A673 (cell line): ENCODE measurements around the gene TMEM91. TPM values are rescaled to one million over a fixed set of nuclear protein-coding genes. Genes with fewer than 3 reads are reported as not detected.

ENCODE experiments used
- BruUV-seq: library from RNA; stranded (reverse); fragments of 400-500 nt; replicated peaks from 2 replicates; lab custom pipeline; 2021; lab: Mats Ljungman, UMichigan
- CTCF ChIA-PET: fragments of 300-600 bp; sonication (Branson Sonifier 250); formaldehyde crosslinking; loops from one replicate; lab custom pipeline; 2022; ENCODE audit warnings: antibody characterized with exemption; lab: Charles Lee
- POLR2A ChIA-PET: fragments of 300-600 bp; sonication (Branson Sonifier 250); formaldehyde crosslinking; loops from one replicate; lab custom pipeline; 2022; ENCODE audit warnings: antibody characterized with exemption; ENCODE audit not compliant: low non-redundant PET; lab: Charles Lee
- DNase-seq: peaks from one replicate; pipeline ENCODE4 v3.0.0-alpha.2; 2015; ENCODE audit warnings: low spot score
- H3K27ac ChIP-seq: fragments of 200-600 bp; sonication (generic); 2 replicates; pipeline ENCODE4 v1.5.1; 2016; ENCODE audit warnings: mixed run types, low read depth, mild to moderate bottlenecking, mixed read lengths, antibody characterized with exemption, low read length; ENCODE audit not compliant: poor library complexity, severe bottlenecking
- H3K27me3 ChIP-seq: fragments of 200-600 bp; sonication (generic); replicated peaks from 2 replicates; pipeline ENCODE4 v1.6.1; 2017; ENCODE audit warnings: mixed run types, low read depth, mild to moderate bottlenecking, mixed read lengths, antibody characterized with exemption, low read length; ENCODE audit not compliant: insufficient read depth, poor library complexity
- H3K36me3 ChIP-seq: fragments of 200-600 bp; sonication (generic); 2 replicates; pipeline ENCODE4 v1.6.1; 2016; ENCODE audit warnings: mixed run types, mild to moderate bottlenecking, mixed read lengths, antibody characterized with exemption, low read length; ENCODE audit not compliant: insufficient read depth, poor library complexity, severe bottlenecking
- H3K4me1 ChIP-seq: fragments of 200-600 bp; sonication (generic); 2 replicates; pipeline ENCODE4 v1.6.1; 2017; ENCODE audit warnings: mixed run types, mild to moderate bottlenecking, mixed read lengths, antibody characterized with exemption, low read length; ENCODE audit not compliant: insufficient read depth, poor library complexity, severe bottlenecking
- H3K4me3 ChIP-seq: fragments of 200-600 bp; sonication (generic); 2 replicates; pipeline ENCODE4 v1.5.1; 2016; ENCODE audit warnings: low read depth, mixed run types, mild to moderate bottlenecking, mixed read lengths, low read length; ENCODE audit not compliant: poor library complexity, severe bottlenecking
- H3K9me3 ChIP-seq: fragments of 200-600 bp; sonication (generic); 2 replicates; pipeline ENCODE4 v1.6.1; 2016; ENCODE audit warnings: mixed run types, low read depth, mild to moderate bottlenecking, mixed read lengths, antibody characterized with exemption, low read length; ENCODE audit not compliant: poor library complexity, severe bottlenecking
- CTCF ChIP-seq: fragments of 300-800, 200-600 bp; sonication (generic); conservative IDR thresholded peaks from 2 replicates; pipeline ENCODE4 v1.5.1; 2017; ENCODE audit warnings: low read depth, mild to moderate bottlenecking, antibody characterized with exemption, low read length, moderate library complexity, mixed read lengths
- EZH2 ChIP-seq: fragments of 200-600 bp; sonication (generic); IDR thresholded peaks from 2 replicates; pipeline ENCODE4 v1.6.1; 2017; ENCODE audit warnings: borderline replicate concordance, low read depth, mild to moderate bottlenecking, mixed read lengths, antibody characterized with exemption, low read length; ENCODE audit not compliant: poor library complexity, severe bottlenecking
- intact Hi-C: fragments of 100-400 bp; cut with micrococcal nuclease; formaldehyde crosslinking; loops from one replicate; pipeline ENCODE4 v1.10.0; 2022; ENCODE audit not compliant: unreplicated experiment
- total RNA-seq: library from RNA; stranded (reverse); gene quantifications from 2 replicates; pipeline ENCODE4 v1.2.3, GENCODE V29; 2021

The TMEM91 gene
- total RNA-seq, 1 experiment from 2014 or later: 4.9 TPM

- TF ChIP-seq CTCF: no peak
- TF ChIP-seq EZH2: no peak
- intact Hi-C loops: no loop called here
- Histone ChIP-seq H3K27ac (no peak overlapping the region), H3K27me3 (no peaks in the 10 kb centered on the region), H3K4me1 (peaks cover 10% of the 10 kb centered on the region), H3K4me3 (no peak overlapping the region), H3K36me3 (no peaks in the 10 kb centered on the region), H3K9me3 (no peaks in the 10 kb centered on the region)
- ChIA-PET POLR2A (no interaction called here), CTCF (no interaction called here)
- BruUV-seq: no TSS peak
- no peak for DNase-seq
These were observed 4.8 kb upstream of the TMEM91 start for GRCh38 chr19:41371541-41371940.

- no peak for DNase-seq
- Histone ChIP-seq H3K27ac (no peak overlapping the region), H3K9me3 (no peaks in the 10 kb centered on the region), H3K27me3 (no peaks in the 10 kb centered on the region), H3K4me3 (no peak overlapping the region), H3K4me1 (peaks cover 10% of the 10 kb centered on the region), H3K36me3 (no peaks in the 10 kb centered on the region)
- no peak for TF ChIP-seq CTCF
- TF ChIP-seq EZH2: no peak
- BruUV-seq: no TSS peak
- CTCF ChIA-PET: no interaction called here
- POLR2A ChIA-PET: no interaction called here
- intact Hi-C loops: no loop called here
These were observed 3.8 kb upstream of the TMEM91 start for GRCh38 chr19:41372501-41372900.

- Histone ChIP-seq H3K4me3 (no peak overlapping the region), H3K36me3 (no peaks in the 10 kb centered on the region), H3K27me3 (no peaks in the 10 kb centered on the region), H3K9me3 (no peaks in the 10 kb centered on the region), H3K27ac (no peak overlapping the region), H3K4me1 (peaks cover 10% of the 10 kb centered on the region)
- BruUV-seq: no TSS peak
- ChIA-PET POLR2A (no interaction called here), CTCF (no interaction called here)
- peak; percentile 96 for DNase-seq
- intact Hi-C loops: no loop called here
- TF ChIP-seq EZH2: no peak
- TF ChIP-seq CTCF: no peak
These were observed 2.3 kb upstream of the TMEM91 start for GRCh38 chr19:41373993-41374392.
